ENCODE results near the gene C14orf93. TPM values are rescaled to one million over a fixed set of nuclear protein-coding genes. Genes with fewer than 3 reads are reported as not detected.

C14orf93 gene
- total RNA-seq, 6 experiments from 2014 or later = 1.7 to 4.0 (median 3.2) TPM

DNA sequence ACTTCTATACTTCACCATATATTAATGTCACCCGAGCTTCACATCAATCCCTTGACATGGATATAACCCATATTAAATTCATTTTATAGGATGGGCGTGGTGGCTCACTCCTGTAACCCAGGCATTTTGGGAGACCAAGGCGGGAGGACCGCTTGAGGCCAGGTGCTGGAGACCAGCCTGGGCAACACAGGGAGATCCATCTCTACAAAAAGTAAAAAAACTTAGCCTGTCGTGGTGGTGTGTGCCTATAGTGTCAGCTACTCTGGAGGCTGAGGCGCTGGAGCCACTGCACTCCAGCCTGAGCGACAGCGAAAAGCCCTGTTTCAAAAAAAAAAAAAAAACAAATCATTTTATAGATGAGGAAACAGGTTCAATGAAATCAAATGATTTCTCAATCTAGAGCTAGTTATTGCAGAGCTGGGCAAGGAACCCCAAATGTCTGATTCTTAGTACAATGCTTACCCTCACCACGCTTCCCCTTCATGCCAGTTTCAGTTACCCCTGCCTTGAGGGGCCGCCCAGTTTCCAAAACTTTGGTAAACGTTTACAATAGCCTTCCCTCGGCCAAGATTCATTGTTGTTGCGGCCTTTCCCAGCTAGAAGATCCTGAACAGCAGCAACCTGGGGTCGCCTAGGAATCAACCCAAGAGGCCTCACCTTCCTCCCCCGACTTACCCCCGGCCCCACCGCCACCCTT is 24.0 kb upstream of the C14orf93 start:
- Histone ChIP-seq H3K27me3 (no peaks in the 10 kb centered on the region), H3K4me1 (peaks cover 0 to 13% (median 3%) of the 10 kb centered on the region in 4 donors), H3K36me3 (peaks cover 0 to 37% (median 7%) of the 10 kb centered on the region in 4 donors), H3K27ac (peak overlapping the region; percentile 80 to 92 (median 82)), H3K9me3 (no peaks in the 10 kb centered on the region), H3K4me3 (peak overlapping the region; percentile 83 to 96 (median 85))
- intact Hi-C loops (cut with DNase I) = no loop called here
- ATAC-seq = peak in 1 of 4 donors; percentile 2
- no peak for DNase-seq
- WGBS (ENCODE audit: insufficient coverage, low coverage, low lambda C conversion rate, missing lambda C conversion rate) = 45% methylated on average over 13 of the region's 17 CpGs
- TF ChIP-seq, protein P1, sequence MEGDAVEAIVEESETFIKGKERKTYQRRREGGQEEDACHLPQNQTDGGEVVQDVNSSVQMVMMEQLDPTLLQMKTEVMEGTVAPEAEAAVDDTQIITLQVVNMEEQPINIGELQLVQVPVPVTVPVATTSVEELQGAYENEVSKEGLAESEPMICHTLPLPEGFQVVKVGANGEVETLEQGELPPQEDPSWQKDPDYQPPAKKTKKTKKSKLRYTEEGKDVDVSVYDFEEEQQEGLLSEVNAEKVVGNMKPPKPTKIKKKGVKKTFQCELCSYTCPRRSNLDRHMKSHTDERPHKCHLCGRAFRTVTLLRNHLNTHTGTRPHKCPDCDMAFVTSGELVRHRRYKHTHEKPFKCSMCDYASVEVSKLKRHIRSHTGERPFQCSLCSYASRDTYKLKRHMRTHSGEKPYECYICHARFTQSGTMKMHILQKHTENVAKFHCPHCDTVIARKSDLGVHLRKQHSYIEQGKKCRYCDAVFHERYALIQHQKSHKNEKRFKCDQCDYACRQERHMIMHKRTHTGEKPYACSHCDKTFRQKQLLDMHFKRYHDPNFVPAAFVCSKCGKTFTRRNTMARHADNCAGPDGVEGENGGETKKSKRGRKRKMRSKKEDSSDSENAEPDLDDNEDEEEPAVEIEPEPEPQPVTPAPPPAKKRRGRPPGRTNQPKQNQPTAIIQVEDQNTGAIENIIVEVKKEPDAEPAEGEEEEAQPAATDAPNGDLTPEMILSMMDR (IDR thresholded peaks at IDR 0.05) = no peak
- TF ChIP-seq POLR2A (IDR thresholded peaks at IDR 0.05) = no peak

DNA sequence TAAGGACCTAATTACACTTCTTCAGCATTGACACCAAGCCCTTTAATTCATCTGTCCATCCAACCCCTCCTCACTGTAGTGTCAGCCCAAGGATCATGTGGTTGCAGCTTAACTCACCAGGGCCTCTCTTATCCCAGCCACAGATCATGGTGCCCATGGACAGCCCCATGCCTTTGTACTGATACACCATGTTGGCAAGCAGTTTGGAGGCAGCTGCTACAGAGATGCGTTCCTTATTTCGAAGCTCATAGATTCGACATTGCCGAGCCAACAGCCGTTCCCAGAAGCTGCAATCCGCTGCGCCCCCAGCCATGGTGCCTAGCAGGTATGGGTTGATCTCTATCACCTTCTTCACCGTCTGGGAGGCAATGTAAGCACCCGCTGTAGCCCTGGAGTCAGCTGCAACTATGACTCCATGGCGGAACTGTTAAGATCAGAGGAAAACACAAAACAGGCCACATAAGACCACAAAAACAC is 23.3 kb upstream of the C14orf93 start:
- 96% methylated on average over 8 of the region's 10 CpGs for WGBS (ENCODE audit: insufficient coverage, low coverage, low lambda C conversion rate, missing lambda C conversion rate)
- intact Hi-C loops (cut with DNase I) = no loop called here
- H3K36me3 ChIP-seq = peaks cover 0 to 41% (median 7%) of the 10 kb centered on the region in 4 donors
- no peaks in the 10 kb centered on the region for H3K9me3 ChIP-seq
- peak overlapping the region in 1 of 3 donors; percentile 83 for H3K4me3 ChIP-seq
- H3K4me1 ChIP-seq = peaks cover 0 to 13% (median 3%) of the 10 kb centered on the region in 4 donors
- H3K27ac ChIP-seq = no peak overlapping the region
- DNase-seq (no peak), ATAC-seq (no peak)
- H3K27me3 ChIP-seq = no peaks in the 10 kb centered on the region
- TF ChIP-seq, protein P1 (IDR thresholded peaks at IDR 0.05) = no peak
- no peak for TF ChIP-seq POLR2A (IDR thresholded peaks at IDR 0.05)

DNA sequence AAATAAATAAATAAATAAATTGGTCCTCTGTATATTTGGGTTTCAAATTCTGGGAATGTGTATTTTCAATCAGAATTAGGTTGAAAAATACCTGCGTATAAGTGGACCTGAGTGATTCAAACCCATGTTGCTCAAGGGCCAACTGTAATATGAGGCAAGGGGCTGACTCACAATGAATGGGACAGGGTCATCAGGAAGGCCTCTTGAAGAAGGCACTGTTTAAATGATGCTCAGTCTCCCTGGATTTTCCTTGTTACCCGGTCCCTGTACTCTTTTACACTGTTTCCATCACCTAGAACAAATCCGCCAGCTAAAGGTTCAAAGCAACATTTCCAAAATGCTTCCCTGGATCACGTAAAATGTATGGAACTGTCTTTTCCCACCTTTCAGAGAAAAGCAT is 21.0 kb upstream of the C14orf93 start:
- Histone ChIP-seq H3K4me3 (no peak overlapping the region), H3K36me3 (peaks cover 2 to 51% (median 11%) of the 10 kb centered on the region in 4 donors), H3K4me1 (peaks cover 0 to 13% (median 3%) of the 10 kb centered on the region in 4 donors), H3K27me3 (no peaks in the 10 kb centered on the region), H3K27ac (no peak overlapping the region), H3K9me3 (no peaks in the 10 kb centered on the region)
- 97% methylated on average over 4 of the region's 4 CpGs for WGBS (ENCODE audit: insufficient coverage, low coverage, low lambda C conversion rate, missing lambda C conversion rate)
- no peak for DNase-seq
- TF ChIP-seq, protein P1 (IDR thresholded peaks at IDR 0.05) = no peak
- no peak for TF ChIP-seq POLR2A (IDR thresholded peaks at IDR 0.05)
- intact Hi-C loops (cut with DNase I) = no loop called here
- ATAC-seq = no peak

DNA sequence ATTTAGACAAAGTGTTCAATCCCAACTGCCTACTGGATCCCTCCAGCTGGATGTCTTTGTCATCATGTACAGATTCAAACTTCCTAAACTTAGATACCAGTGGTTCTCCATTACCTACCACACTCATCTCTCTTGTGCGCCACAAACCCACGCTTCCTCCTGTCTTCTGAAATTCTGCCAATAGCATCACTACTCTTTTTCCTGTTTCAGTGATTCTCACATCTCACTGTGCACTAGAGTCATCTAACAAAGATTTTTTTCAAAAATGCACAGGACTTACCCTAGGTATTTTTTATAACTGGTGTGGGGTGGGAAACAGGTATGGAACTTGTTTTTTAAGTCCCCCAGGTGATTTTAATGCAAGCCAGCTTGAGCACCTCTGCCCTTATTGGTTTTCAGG is 18.9 kb upstream of the C14orf93 start:
- 63% methylated on average over 2 of the region's 2 CpGs for WGBS (ENCODE audit: insufficient coverage, low coverage, low lambda C conversion rate, missing lambda C conversion rate)
- Histone ChIP-seq H3K36me3 (peaks cover 4 to 59% (median 14%) of the 10 kb centered on the region in 4 donors), H3K9me3 (no peaks in the 10 kb centered on the region), H3K4me1 (peaks cover 0 to 6% (median 3%) of the 10 kb centered on the region in 4 donors), H3K4me3 (no peak overlapping the region), H3K27me3 (no peaks in the 10 kb centered on the region), H3K27ac (no peak overlapping the region)
- DNase-seq (no peak), ATAC-seq (no peak)
- intact Hi-C loops (cut with DNase I) = no loop called here
- TF ChIP-seq, protein P1 (IDR thresholded peaks at IDR 0.05) = no peak
- TF ChIP-seq POLR2A (IDR thresholded peaks at IDR 0.05) = no peak

All from right lobe of liver (tissue), 6 donors.